ENCODE measurements around the gene GABARAP. TPM values are rescaled to one million over a fixed set of nuclear protein-coding genes. Genes with fewer than 3 reads are reported as not detected.

GABARAP gene
- total RNA-seq, 2 donors from 2014 or later: 187 to 446 TPM

GRCh38 chr17:7238420-7239090 is 3.7 kb downstream of the GABARAP start:
- Histone ChIP-seq H3K36me3 (peaks cover 11% of the 10 kb centered on the region), H3K27ac (peak overlapping the region; percentile 84 to 91), H3K9me3 (no peaks in the 10 kb centered on the region), H3K4me1 (ENCODE audit: control insufficient read depth in 1 of 2, low read depth in 2 of 2) (peaks cover 29 to 36% of the 10 kb centered on the region in 2 donors), H3K27me3 (replicated peaks; ENCODE audit: insufficient read depth) (no peaks in the 10 kb centered on the region), H3K4me3 (peak overlapping the region; percentile 97)
- no peak for TF ChIP-seq CTCF (IDR thresholded peaks at IDR 0.05)
- ATAC-seq (ENCODE audit: insufficient number of reproducible peaks, low FRiP score, low read depth) (no peak), DNase-seq (ENCODE audit: low spot score) (no peak)

- Histone ChIP-seq H3K9me3 (no peaks in the 10 kb centered on the region), H3K27me3 (replicated peaks; ENCODE audit: insufficient read depth) (no peaks in the 10 kb centered on the region), H3K4me1 (ENCODE audit: control insufficient read depth in 1 of 2, low read depth in 2 of 2) (peaks cover 30 to 38% of the 10 kb centered on the region in 2 donors), H3K4me3 (peak overlapping the region; percentile 97), H3K27ac (peak overlapping the region; percentile 54 to 79), H3K36me3 (peaks cover 11% of the 10 kb centered on the region)
- no peak for TF ChIP-seq CTCF (IDR thresholded peaks at IDR 0.05)
- no peak for DNase-seq (ENCODE audit: low spot score)
- ATAC-seq (ENCODE audit: insufficient number of reproducible peaks, low FRiP score, low read depth): no peak
These were observed 4.4 kb downstream of the GABARAP start for GRCh38 chr17:7237761-7238419.

GRCh38 chr17:7237266-7237760 is 4.9 kb downstream of the GABARAP start:
- peak overlapping the region; percentile 54 to 79 for H3K27ac ChIP-seq
- no peak for DNase-seq (ENCODE audit: low spot score)
- H3K9me3 ChIP-seq: no peaks in the 10 kb centered on the region
- peak overlapping the region; percentile 97 for H3K4me3 ChIP-seq
- TF ChIP-seq CTCF (IDR thresholded peaks at IDR 0.05): no peak
- no peak for ATAC-seq (ENCODE audit: insufficient number of reproducible peaks, low FRiP score, low read depth)
- no peaks in the 10 kb centered on the region for H3K27me3 ChIP-seq (replicated peaks; ENCODE audit: insufficient read depth)
- peaks cover 11% of the 10 kb centered on the region for H3K36me3 ChIP-seq
- peaks cover 33 to 44% of the 10 kb centered on the region in 2 donors for H3K4me1 ChIP-seq (ENCODE audit: control insufficient read depth in 1 of 2, low read depth in 2 of 2)

- Histone ChIP-seq H3K27me3 (replicated peaks; ENCODE audit: insufficient read depth) (no peaks in the 10 kb centered on the region), H3K4me1 (ENCODE audit: control insufficient read depth in 1 of 2, low read depth in 2 of 2) (peaks cover 33 to 49% of the 10 kb centered on the region in 2 donors), H3K36me3 (peaks cover 11% of the 10 kb centered on the region), H3K27ac (peak overlapping the region in 1 of 2 donors; percentile 54), H3K4me3 (no peak overlapping the region), H3K9me3 (no peaks in the 10 kb centered on the region)
- TF ChIP-seq CTCF (IDR thresholded peaks at IDR 0.05): no peak
- DNase-seq (ENCODE audit: low spot score) (no peak), ATAC-seq (ENCODE audit: insufficient number of reproducible peaks, low FRiP score, low read depth) (no peak)
These were observed 5.4 kb downstream of the GABARAP start for GRCh38 chr17:7236808-7237207.

Data from thoracic aorta (tissue), 2 donors.